Ectodermal cell (in vitro differentiated cells): ENCODE measurements around the gene UTF1.
"Not testable (repeated sequence)": the region's sequence is repeated elsewhere in the genome, so short reads cannot be mapped to it uniquely, and the experiment has no call there.

Source experiments
- H3K27ac ChIP-seq: 2 replicates; pipeline ENCODE4 v1.7.0; 2013; ENCODE audit warnings: mild to moderate bottlenecking, low read depth, low read length; ENCODE audit not compliant: insufficient read depth, poor library complexity, severe bottlenecking
- H3K27me3 ChIP-seq: 2 replicates; pipeline ENCODE4 v1.7.0; 2013; ENCODE audit warnings: mild to moderate bottlenecking, low read length; ENCODE audit not compliant: insufficient read depth, control insufficient read depth, poor library complexity, severe bottlenecking
- H3K36me3 ChIP-seq: one replicate; pipeline ENCODE4 v1.7.0; 2013; ENCODE audit warnings: low read length; ENCODE audit not compliant: control insufficient read depth, insufficient read depth
- H3K4me1 ChIP-seq: one replicate; pipeline ENCODE4 v1.7.0; 2013; ENCODE audit warnings: low read length; ENCODE audit not compliant: control insufficient read depth, insufficient read depth
- H3K4me3 ChIP-seq: 2 replicates; pipeline ENCODE4 v1.7.0; 2013; ENCODE audit warnings: low read depth, low read length, control low read depth; ENCODE audit not compliant: insufficient read depth
- H3K9me3 ChIP-seq: 2 replicates; pipeline ENCODE4 v1.7.0; 2013; ENCODE audit warnings: mild to moderate bottlenecking, low read length, moderate library complexity; ENCODE audit not compliant: control insufficient read depth
- WGBS, 2 experiments: methylation state at CpG; one replicate each; pipeline ENCODE4 v1.1.7; 2013; ENCODE audit warnings: missing lambda C conversion rate in 2 of 2; 5-methylcytosine and 5-hydroxymethylcytosine counted together

UTF1 gene

DNA sequence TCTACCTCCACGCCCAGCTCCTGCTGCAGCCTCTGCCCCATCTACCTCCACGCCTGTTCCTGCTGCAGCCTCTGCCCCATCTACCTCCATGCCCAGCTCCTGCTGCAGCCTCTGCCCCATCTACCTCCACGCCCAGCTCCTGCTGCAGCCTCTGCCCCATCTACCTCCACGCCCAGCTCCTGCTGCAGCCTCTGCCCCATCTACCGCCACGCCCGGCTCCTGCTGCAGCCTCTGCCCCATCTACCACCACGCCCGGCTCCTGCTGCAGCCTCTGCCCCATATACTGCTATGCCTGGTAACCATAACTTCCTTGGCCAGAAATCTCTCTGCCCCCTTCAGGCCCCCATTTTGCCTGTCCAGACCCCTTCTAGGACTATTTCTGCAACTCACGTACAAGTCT lies 35.0 kb downstream of the UTF1 start:
- WGBS, 2 experiments: 73% methylated on average over 10 of the region's 10 CpGs
- H3K9me3 ChIP-seq, H3K4me1 ChIP-seq, H3K36me3 ChIP-seq, H3K4me3 ChIP-seq, H3K27ac ChIP-seq: not testable (repeated sequence)
- H3K27me3 ChIP-seq: peaks cover 25% of the 10 kb centered on the region

DNA sequence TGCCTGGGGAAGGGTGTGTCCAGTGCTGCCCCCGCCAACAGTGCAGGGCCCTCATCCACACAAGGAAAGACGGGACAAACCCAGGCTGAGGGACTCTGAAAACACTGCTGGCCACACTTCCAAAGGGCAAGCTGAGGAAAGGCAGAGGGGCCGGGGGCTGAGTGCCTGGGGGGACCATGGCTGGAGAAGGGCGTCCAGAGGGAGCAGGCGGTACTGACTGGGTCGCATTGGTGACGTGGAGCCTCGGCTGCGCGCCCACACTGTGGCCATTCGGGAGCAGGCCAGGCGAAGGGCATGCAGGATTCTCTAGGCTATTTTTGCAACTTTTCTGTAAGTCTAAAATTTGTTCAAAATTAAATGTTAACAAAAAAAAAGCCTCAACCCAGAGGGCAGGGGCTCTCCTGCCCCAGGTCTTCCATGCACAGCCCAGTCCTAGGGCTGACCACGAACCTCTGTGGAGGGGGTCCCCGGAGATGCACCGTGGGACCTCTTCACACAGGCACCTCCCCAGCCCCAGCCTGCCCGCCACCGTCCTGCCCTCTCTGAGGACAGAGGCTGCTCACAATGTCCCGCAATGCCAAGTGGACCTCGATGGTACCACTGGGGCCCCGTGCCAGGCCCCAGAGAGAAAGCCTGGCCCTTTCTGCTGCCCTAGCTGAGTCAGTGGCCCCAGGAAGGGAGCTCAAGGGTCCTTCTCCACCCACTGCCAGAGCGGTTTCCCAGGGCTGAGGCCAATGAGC lies 36.2 kb downstream of the UTF1 start:
- WGBS, 2 experiments: 93 to 95% methylated on average over 21 of the region's 21 CpGs
- Histone ChIP-seq H3K27ac (no peak overlapping the region), H3K9me3 (no peaks in the 10 kb centered on the region), H3K4me1 (peaks cover under 1% of the 10 kb centered on the region), H3K36me3 (no peaks in the 10 kb centered on the region), H3K27me3 (peaks cover 19% of the 10 kb centered on the region), H3K4me3 (no peak overlapping the region)

DNA sequence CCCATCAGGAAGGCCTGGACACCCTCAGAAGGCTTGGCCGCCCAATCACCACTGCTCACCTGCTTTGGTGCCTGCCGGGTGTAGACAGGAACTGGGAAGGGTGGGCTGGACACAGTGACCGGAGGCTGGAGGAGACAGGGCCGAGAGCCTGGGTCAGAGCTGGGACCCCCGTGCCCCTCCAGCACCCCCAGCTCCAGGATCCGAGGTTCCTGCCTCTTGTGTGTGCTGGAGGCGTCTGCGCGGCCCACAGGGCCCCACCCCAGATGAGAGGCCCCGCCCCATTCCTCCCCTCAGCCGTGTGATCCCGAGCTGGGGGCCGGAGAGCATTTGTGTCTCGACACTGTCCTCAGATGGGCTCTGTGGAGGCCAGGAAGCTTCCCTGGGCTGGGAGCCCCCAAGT lies 37.3 kb downstream of the UTF1 start:
- Histone ChIP-seq H3K9me3 (no peaks in the 10 kb centered on the region), H3K4me1 (no peaks in the 10 kb centered on the region), H3K4me3 (no peak overlapping the region), H3K27ac (no peak overlapping the region), H3K36me3 (no peaks in the 10 kb centered on the region), H3K27me3 (peaks cover 14% of the 10 kb centered on the region)
- WGBS, 2 experiments: 88% methylated on average over 14 of the region's 14 CpGs

DNA sequence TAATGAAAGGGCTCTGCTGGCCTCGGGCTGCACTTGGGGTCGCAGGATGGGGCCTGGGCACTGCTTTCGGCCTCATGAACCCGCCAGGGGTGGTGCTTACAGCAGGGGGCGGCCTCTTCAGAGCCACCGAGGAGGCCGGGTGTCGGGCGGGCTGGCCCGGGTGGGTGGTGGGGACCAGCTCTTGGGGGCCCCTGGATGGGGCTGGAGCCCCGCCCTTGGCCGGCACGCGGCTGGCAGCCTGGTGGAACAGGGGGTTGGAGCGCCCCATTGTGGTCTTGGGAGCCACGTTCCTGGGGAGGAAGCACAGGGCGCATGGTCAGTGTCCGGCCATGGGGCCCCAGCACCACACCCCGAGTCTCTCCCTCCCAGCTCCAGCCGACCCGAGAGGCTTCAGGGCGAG lies 37.8 kb downstream of the UTF1 start:
- Histone ChIP-seq H3K9me3 (no peaks in the 10 kb centered on the region), H3K27ac (no peak overlapping the region), H3K36me3 (no peaks in the 10 kb centered on the region), H3K4me1 (no peaks in the 10 kb centered on the region), H3K27me3 (peaks cover 9% of the 10 kb centered on the region), H3K4me3 (no peak overlapping the region)
- 92% methylated on average over 22 of the region's 22 CpGs for WGBS, 2 experiments

DNA sequence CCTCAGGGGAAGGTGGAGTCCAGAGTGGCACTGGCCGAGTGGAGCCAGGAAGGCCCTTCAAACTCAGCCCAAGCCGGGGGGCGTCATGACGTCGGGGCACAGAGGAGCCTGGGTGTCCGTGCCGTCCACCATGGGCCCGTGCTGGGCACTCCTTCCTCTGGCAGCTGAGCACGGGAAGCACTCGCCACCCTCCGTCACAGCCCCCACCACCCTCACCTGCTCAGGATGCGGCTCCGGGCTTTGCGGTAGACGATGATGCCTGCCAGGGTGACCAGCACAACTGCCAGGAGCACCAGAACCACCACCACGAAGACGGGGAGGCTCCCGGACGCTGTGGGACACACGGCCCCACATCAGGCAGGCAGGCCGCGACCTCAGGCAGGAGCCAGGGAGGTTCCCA lies 38.5 kb downstream of the UTF1 start:
- WGBS, 2 experiments: 95% methylated on average over 22 of the region's 22 CpGs
- Histone ChIP-seq H3K27ac (no peak overlapping the region), H3K36me3 (no peaks in the 10 kb centered on the region), H3K4me1 (no peaks in the 10 kb centered on the region), H3K9me3 (no peaks in the 10 kb centered on the region), H3K27me3 (peaks cover 2% of the 10 kb centered on the region), H3K4me3 (no peak overlapping the region)

DNA sequence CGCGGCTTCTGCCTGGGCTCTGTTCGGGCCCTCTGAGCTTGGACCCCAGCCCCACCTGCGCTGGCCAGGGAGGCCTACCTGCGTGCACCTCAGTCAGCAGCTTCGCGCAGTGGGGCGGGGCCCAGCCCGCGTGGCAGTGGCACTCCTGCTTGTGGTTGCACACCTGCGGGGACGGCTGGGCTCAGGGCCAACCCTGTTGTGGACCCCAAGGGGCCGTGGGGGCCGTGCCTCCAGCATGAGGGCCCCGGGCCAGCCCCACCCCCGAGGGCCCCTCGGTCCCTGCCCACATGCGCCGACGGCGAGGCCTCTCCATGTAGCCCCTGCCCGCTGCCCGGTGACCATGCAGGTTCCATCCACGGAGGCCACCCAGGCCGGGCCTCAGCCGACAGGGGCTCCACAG lies 39.4 kb downstream of the UTF1 start:
- H3K27me3 ChIP-seq: no peaks in the 10 kb centered on the region
- H3K27ac ChIP-seq: no peak overlapping the region
- H3K9me3 ChIP-seq: no peaks in the 10 kb centered on the region
- H3K4me3 ChIP-seq: no peak overlapping the region
- 88% methylated on average over 26 of the region's 26 CpGs for WGBS, 2 experiments
- no peaks in the 10 kb centered on the region for H3K4me1 ChIP-seq
- no peaks in the 10 kb centered on the region for H3K36me3 ChIP-seq

DNA sequence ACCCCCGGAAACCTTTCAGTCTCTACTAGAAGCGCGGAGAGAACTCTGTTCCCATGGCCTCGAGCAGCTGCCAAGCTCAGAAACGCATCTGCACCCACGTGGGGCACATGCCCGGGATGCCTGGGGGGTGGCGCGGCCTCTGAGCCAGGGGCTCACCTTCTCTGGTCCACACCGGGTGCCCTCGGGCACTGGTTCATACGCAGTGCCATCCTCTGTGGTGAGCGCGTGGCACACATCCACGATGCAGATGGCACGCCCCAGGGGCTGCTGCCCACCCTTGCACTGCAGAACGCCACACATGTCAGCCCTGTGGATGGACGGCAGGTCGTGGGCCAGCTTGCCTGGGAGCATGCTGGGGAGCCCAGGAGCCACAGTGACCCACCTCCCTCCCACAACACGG lies 40.2 kb downstream of the UTF1 start:
- 89 to 90% methylated on average over 20 of the region's 20 CpGs for WGBS, 2 experiments
- Histone ChIP-seq H3K4me3 (no peak overlapping the region), H3K27ac (no peak overlapping the region), H3K4me1 (peaks cover 5% of the 10 kb centered on the region), H3K9me3 (no peaks in the 10 kb centered on the region), H3K27me3 (peaks cover 2% of the 10 kb centered on the region), H3K36me3 (no peaks in the 10 kb centered on the region)

DNA sequence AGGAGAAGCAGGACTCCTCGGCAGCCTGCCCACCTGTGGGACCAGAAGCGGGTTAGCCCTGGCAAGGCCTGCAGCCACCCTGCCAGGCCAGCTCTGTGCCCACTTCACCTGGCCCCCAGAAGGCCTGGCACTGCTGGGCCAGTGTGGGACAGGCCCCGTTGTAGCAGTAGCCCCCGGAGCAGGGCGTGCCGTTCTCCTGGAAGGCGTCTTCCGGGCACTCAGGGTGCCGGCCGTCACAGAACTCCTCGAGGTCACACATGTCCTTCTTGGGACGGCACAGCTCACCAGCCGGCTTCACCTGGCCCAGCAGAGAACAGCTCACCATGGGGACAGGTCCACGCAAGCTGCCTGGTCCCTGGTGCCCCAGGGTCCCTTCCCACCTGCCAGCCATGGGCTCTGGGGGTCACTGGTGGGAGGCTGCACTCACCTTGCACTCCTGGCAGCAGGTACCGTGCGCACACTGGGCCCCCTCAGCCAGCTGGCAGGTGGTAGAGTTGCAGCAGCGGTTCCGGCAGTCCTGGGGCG lies 40.8 kb downstream of the UTF1 start:
- Histone ChIP-seq H3K27ac (no peak overlapping the region), H3K9me3 (no peaks in the 10 kb centered on the region), H3K4me3 (no peak overlapping the region), H3K4me1 (peaks cover 11% of the 10 kb centered on the region), H3K27me3 (peaks cover 9% of the 10 kb centered on the region), H3K36me3 (no peaks in the 10 kb centered on the region)
- WGBS, 2 experiments: 93 to 94% methylated on average over 19 of the region's 19 CpGs

DNA sequence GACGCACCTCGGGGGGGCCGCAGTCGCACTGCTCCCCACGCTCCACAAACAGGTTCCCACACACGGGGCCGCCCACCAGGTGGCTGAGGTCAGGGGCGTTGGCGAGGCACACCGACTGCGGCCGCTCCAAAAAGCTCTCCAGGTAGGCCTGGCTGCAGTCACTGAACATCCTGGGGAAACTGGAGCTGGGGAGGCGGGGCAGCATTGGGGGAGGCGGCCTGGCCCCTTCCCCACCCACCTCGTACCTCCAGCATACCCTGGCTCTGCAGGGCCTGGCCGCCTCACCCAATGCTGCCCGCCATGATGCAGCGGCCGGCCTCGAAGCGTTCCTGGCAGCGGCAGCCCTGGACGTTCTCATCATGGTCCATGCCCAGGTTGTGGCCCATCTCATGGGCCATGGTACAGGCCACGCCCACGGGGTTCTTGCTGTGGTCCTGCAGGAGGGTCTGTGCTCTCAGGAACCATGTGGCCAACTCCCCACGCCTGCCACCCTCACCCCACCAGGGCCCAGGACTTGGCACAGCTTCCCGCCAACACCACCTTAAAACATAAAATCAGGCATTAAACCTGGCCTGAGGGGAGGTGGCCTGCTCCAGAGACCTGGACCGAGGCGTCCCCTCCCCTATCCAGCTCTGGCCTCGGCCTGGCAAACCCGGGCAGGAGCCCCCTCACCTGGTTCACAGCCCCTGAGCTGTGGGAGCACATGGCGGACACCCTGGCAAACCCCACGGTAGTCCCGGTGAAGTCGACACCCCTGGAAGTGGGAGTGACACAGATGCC lies 41.7 kb downstream of the UTF1 start:
- Histone ChIP-seq H3K27ac (no peak overlapping the region), H3K4me1 (peaks cover 19% of the 10 kb centered on the region), H3K27me3 (peaks cover 18% of the 10 kb centered on the region), H3K4me3 (no peak overlapping the region), H3K9me3 (no peaks in the 10 kb centered on the region), H3K36me3 (no peaks in the 10 kb centered on the region)
- WGBS, 2 experiments: 82 to 83% methylated on average over 35 of the region's 35 CpGs

DNA sequence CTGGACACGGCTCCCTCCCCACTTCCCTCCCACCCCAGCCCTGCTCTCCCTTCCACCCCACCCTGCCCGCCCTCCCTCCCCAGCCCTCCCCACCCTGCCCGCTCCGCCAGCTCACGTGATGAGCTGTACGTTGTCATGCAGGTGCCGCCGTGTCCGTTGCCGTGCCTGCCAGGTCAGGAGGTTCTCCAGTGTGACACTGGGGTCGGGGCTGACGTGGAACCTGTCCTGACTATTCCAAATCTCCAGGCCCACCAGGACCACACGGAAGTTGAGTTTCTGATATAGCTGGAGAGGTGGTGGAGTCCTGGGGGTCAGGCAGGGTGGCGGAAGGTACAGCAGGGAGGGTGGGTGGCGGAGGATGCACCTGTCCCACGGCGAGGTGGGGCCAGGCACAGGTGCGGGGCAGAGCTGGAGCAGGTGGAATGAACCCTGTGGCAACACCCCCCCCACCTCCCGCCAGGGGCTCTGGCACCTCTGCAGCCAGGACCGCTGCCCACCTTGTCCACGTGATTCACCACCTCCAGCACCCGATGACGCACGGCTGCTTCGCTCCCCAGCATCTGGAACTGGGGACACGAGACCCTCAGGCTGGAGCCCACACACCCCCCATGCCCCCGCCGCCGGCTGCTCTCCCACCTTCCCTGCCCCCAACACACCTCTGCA lies 42.4 kb downstream of the UTF1 start:
- peaks cover 20% of the 10 kb centered on the region for H3K27me3 ChIP-seq
- H3K9me3 ChIP-seq: no peaks in the 10 kb centered on the region
- H3K36me3 ChIP-seq: no peaks in the 10 kb centered on the region
- no peak overlapping the region for H3K4me3 ChIP-seq
- 86% methylated on average over 28 of the region's 29 CpGs for WGBS, 2 experiments
- H3K4me1 ChIP-seq: peaks cover 23% of the 10 kb centered on the region
- H3K27ac ChIP-seq: no peak overlapping the region
